ENCODE data around the gene TP73.

TP73 gene

DNA sequence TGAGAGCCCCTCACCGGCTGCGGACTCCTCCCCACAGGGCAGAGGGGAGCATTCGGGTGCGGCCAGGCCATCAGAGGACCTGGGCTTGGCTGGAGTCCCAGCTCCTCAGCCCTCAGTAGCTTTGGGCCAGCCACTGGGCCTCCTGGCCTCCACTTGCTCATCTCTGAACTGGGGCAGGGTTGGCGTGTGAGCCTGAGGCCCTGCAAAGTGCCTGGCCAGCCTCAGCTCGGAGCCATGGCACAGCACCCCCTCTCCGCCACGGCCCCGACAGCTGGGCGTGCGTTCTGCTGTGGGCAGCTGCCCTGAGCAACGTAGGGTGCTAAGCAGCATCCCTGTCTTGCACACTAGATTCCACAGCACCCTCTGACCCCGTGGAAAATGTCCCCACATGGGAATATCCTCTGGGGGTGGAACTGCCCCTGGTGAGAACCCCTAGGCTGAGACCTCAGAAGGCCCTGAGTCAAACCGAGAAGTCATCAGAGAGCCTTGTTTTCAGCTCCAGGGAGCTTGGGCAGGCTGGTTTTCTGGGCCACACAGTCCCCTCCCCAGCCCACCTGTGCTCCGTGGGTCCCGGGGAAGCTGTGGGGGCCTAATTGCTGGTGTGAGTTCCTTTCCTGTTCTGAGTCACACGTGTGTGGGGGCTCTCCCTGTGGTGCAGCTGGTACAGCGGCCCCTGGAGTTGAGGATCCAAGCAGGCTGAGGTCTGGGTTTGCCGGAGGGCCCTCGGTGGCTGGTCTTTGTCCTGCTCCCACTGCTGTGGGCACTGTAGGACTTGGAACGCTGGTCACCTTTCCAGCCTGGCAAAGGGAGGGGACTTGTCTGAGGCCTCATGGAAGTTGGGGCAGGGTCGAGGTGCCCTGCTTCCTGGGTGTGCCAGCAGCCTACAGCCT, 24.5 kb downstream of the TP73 start:
- TF ChIP-seq ZNF70 (CRISPR knock-in tag; IDR thresholded peaks at IDR 0.05), result no peak
- no peak for TF ChIP-seq ISL1 (CRISPR knock-in tag; IDR thresholded peaks at IDR 0.05)
- TF ChIP-seq, protein P1, sequence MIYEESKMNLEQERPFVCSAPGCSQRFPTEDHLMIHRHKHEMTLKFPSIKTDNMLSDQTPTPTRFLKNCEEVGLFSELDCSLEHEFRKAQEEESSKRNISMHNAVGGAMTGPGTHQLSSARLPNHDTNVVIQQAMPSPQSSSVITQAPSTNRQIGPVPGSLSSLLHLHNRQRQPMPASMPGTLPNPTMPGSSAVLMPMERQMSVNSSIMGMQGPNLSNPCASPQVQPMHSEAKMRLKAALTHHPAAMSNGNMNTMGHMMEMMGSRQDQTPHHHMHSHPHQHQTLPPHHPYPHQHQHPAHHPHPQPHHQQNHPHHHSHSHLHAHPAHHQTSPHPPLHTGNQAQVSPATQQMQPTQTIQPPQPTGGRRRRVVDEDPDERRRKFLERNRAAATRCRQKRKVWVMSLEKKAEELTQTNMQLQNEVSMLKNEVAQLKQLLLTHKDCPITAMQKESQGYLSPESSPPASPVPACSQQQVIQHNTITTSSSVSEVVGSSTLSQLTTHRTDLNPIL (CRISPR knock-in tag; IDR thresholded peaks at IDR 0.05; ENCODE audit: low read depth), result no peak
- no peak for TF ChIP-seq TCF4 (CRISPR knock-in tag; IDR thresholded peaks at IDR 0.05; ENCODE audit: borderline replicate concordance)
- TF ChIP-seq, protein P2, sequence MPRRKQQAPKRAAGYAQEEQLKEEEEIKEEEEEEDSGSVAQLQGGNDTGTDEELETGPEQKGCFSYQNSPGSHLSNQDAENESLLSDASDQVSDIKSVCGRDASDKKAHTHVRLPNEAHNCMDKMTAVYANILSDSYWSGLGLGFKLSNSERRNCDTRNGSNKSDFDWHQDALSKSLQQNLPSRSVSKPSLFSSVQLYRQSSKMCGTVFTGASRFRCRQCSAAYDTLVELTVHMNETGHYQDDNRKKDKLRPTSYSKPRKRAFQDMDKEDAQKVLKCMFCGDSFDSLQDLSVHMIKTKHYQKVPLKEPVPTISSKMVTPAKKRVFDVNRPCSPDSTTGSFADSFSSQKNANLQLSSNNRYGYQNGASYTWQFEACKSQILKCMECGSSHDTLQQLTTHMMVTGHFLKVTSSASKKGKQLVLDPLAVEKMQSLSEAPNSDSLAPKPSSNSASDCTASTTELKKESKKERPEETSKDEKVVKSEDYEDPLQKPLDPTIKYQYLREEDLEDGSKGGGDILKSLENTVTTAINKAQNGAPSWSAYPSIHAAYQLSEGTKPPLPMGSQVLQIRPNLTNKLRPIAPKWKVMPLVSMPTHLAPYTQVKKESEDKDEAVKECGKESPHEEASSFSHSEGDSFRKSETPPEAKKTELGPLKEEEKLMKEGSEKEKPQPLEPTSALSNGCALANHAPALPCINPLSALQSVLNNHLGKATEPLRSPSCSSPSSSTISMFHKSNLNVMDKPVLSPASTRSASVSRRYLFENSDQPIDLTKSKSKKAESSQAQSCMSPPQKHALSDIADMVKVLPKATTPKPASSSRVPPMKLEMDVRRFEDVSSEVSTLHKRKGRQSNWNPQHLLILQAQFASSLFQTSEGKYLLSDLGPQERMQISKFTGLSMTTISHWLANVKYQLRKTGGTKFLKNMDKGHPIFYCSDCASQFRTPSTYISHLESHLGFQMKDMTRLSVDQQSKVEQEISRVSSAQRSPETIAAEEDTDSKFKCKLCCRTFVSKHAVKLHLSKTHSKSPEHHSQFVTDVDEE (CRISPR knock-in tag; IDR thresholded peaks at IDR 0.05), result no peak
- ATAC-seq, result no peak; the same call in 2 of the 3 replicates

DNA sequence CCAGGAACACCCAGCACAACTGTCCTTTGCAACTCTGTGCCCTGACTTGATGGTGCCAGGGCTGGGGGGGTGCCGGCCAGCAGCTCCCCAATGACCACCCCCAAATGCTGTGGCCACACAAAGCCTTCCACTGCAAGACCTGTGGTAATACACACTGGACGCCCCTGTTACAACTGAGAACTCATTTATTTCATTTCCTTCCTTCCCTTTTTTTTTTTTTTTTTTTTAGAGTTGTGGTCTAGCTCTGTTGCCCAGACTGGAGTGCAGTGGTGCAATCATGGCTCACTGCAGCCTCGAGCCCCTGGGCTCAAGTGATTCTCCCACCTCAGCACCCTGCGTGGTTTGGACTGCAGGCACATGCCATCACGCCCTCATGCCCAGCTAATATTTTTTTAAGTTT, 25.2 kb downstream of the TP73 start:
- ATAC-seq, result no peak
- TF ChIP-seq, protein P3, sequence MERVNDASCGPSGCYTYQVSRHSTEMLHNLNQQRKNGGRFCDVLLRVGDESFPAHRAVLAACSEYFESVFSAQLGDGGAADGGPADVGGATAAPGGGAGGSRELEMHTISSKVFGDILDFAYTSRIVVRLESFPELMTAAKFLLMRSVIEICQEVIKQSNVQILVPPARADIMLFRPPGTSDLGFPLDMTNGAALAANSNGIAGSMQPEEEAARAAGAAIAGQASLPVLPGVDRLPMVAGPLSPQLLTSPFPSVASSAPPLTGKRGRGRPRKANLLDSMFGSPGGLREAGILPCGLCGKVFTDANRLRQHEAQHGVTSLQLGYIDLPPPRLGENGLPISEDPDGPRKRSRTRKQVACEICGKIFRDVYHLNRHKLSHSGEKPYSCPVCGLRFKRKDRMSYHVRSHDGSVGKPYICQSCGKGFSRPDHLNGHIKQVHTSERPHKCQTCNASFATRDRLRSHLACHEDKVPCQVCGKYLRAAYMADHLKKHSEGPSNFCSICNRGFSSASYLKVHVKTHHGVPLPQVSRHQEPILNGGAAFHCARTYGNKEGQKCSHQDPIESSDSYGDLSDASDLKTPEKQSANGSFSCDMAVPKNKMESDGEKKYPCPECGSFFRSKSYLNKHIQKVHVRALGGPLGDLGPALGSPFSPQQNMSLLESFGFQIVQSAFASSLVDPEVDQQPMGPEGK (CRISPR knock-in tag; IDR thresholded peaks at IDR 0.05; ENCODE audit: borderline replicate concordance), result no peak
- no peak for TF ChIP-seq ISL1 (CRISPR knock-in tag; IDR thresholded peaks at IDR 0.05)
- TF ChIP-seq CSDC2 (CRISPR knock-in tag; IDR thresholded peaks at IDR 0.05), result no peak
- TF ChIP-seq RARB (CRISPR knock-in tag; IDR thresholded peaks at IDR 0.05), result no peak
- TF ChIP-seq GLIS3 (CRISPR knock-in tag; IDR thresholded peaks at IDR 0.05), result no peak
- no peak for TF ChIP-seq ZC3H10 (CRISPR knock-in tag; IDR thresholded peaks at IDR 0.05)
- TF ChIP-seq PPARA (CRISPR knock-in tag; IDR thresholded peaks at IDR 0.05; ENCODE audit: borderline replicate concordance), result no peak
- TF ChIP-seq, protein P4, sequence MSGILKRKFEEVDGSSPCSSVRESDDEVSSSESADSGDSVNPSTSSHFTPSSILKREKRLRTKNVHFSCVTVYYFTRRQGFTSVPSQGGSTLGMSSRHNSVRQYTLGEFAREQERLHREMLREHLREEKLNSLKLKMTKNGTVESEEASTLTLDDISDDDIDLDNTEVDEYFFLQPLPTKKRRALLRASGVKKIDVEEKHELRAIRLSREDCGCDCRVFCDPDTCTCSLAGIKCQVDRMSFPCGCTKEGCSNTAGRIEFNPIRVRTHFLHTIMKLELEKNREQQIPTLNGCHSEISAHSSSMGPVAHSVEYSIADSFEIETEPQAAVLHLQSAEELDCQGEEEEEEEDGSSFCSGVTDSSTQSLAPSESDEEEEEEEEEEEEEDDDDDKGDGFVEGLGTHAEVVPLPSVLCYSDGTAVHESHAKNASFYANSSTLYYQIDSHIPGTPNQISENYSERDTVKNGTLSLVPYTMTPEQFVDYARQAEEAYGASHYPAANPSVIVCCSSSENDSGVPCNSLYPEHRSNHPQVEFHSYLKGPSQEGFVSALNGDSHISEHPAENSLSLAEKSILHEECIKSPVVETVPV (CRISPR knock-in tag; IDR thresholded peaks at IDR 0.05), result no peak
- TF ChIP-seq BACH2 (CRISPR knock-in tag; IDR thresholded peaks at IDR 0.05; ENCODE audit: borderline replicate concordance), result no peak
- no peak for TF ChIP-seq ESRRG (CRISPR knock-in tag; IDR thresholded peaks at IDR 0.05)
- no peak for TF ChIP-seq ZNF565 (CRISPR knock-in tag; conservative IDR thresholded peaks at IDR 0.05; ENCODE audit: low read depth)
- no peak for TF ChIP-seq ZFP30 (CRISPR knock-in tag; IDR thresholded peaks at IDR 0.05)

DNA sequence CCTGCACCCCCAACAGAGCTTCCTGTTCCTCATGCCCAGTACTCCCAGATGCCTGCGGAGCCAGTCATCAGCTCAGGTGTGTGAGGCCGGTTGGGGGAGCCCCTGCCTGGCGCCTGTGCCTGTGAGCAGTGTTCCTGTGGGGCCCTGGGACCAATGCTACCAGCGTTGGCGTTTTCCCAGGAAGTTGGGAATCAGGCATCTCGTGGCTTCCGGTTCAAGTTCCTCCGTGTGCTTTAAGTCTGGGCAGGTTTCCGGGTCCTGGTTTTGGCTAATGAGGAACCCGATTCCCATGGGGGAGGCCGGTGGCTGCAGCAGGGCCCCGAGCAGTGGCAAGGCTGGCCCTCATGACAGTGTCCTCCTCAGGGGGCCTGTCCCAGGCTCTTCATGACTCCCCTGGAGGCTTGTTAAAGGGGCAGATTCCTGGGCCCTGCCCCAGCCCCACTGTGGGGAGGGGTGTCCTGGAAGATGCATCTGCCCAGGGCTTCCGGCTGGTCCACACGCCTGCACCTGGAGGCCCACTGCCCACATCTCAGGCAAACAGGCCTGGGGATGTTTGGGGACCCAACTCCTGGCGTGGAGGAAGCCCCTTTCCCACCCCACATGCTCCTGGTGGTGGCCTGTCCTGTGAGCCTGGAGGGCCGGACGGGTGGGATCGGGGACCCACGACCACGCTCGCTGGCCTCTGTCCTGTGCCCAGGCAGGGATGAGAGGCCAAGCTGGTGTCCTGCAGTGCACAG, 26.2 kb downstream of the TP73 start:
- TF ChIP-seq, protein P5, sequence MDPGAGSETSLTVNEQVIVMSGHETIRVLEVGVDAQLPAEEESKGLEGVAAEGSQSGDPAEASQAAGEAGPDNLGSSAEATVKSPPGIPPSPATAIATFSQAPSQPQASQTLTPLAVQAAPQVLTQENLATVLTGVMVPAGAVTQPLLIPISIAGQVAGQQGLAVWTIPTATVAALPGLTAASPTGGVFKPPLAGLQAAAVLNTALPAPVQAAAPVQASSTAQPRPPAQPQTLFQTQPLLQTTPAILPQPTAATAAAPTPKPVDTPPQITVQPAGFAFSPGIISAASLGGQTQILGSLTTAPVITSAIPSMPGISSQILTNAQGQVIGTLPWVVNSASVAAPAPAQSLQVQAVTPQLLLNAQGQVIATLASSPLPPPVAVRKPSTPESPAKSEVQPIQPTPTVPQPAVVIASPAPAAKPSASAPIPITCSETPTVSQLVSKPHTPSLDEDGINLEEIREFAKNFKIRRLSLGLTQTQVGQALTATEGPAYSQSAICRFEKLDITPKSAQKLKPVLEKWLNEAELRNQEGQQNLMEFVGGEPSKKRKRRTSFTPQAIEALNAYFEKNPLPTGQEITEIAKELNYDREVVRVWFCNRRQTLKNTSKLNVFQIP (CRISPR knock-in tag; IDR thresholded peaks at IDR 0.05; ENCODE audit: borderline replicate concordance, low read depth), result no peak
- TF ChIP-seq ZNF8 (CRISPR knock-in tag; IDR thresholded peaks at IDR 0.05), result no peak
- TF ChIP-seq TCF4 (CRISPR knock-in tag; IDR thresholded peaks at IDR 0.05; ENCODE audit: borderline replicate concordance), result no peak
- no peak for ATAC-seq

All from SK-N-SH treated with all-trans-retinoic acid at 6 μM for 48 hours (cell line).